ENCODE results near the gene HSPG2.
A peak's percentile ranks its signal among the peaks of the same experiment; 100 is the strongest.
"Not testable (repeated sequence)": the region's sequence is repeated elsewhere in the genome, so short reads cannot be mapped to it uniquely, and the experiment has no call there.

HSPG2 gene

GRCh38 chr1:21967216-21967615, 30.1 kb upstream of the HSPG2 start:
- not testable (repeated sequence) for DNase-seq (ENCODE audit: low spot score); H3K36me3 Mint-ChIP-seq (ENCODE audit: low read depth); H3K4me1 Mint-ChIP-seq (ENCODE audit: low read depth); H3K9me3 Mint-ChIP-seq; H3K27me3 Mint-ChIP-seq (ENCODE audit: low read depth); H3K4me3 Mint-ChIP-seq; H3K27ac Mint-ChIP-seq

- H3K4me3 Mint-ChIP-seq: no peak overlapping the region
- no peaks in the 10 kb centered on the region for H3K27me3 Mint-ChIP-seq (ENCODE audit: low read depth)
- H3K9me3 Mint-ChIP-seq: no peaks in the 10 kb centered on the region
- no peak overlapping the region for H3K27ac Mint-ChIP-seq
- no peak for DNase-seq (ENCODE audit: low spot score)
- peaks cover 3% of the 10 kb centered on the region for H3K4me1 Mint-ChIP-seq (ENCODE audit: low read depth)
- H3K36me3 Mint-ChIP-seq (ENCODE audit: low read depth): no peaks in the 10 kb centered on the region
Measured at GRCh38 chr1:21966247-21967000, 29.3 kb upstream of the HSPG2 start.

GRCh38 chr1:21963477-21964217, 26.5 kb upstream of the HSPG2 start:
- no peaks in the 10 kb centered on the region for H3K9me3 Mint-ChIP-seq
- peak; percentile 61 for DNase-seq (ENCODE audit: low spot score)
- peak overlapping the region; percentile 38 for H3K27ac Mint-ChIP-seq
- H3K4me1 Mint-ChIP-seq (ENCODE audit: low read depth): peaks cover 3% of the 10 kb centered on the region
- H3K27me3 Mint-ChIP-seq (ENCODE audit: low read depth): no peaks in the 10 kb centered on the region
- H3K36me3 Mint-ChIP-seq (ENCODE audit: low read depth): no peaks in the 10 kb centered on the region
- no peak overlapping the region for H3K4me3 Mint-ChIP-seq

DNA sequence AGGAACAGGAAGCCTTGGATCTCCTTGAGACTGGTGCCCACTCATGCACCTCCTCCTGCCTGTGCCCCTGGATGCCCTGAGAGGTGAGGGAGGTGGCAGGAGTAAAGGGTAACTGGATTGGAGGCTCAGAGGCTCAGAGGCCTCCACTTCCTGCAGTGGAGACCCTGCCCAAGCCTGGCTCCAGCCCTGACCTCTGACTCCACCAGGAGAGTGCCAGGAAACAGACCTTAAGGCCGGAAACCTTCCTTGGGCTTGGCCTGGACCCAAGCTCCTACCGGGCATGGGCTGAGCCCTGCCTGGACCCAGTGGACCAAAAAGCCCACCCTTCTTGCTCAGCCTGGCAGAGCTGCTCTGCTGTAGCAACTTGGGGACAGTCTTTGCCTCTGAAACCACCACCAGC, 24.7 kb upstream of the HSPG2 start:
- no peaks in the 10 kb centered on the region for H3K27me3 Mint-ChIP-seq (ENCODE audit: low read depth)
- DNase-seq (ENCODE audit: low spot score): no peak
- no peaks in the 10 kb centered on the region for H3K36me3 Mint-ChIP-seq (ENCODE audit: low read depth)
- no peak overlapping the region for H3K27ac Mint-ChIP-seq
- no peak overlapping the region for H3K4me3 Mint-ChIP-seq
- H3K4me1 Mint-ChIP-seq (ENCODE audit: low read depth): peaks cover 16% of the 10 kb centered on the region
- H3K9me3 Mint-ChIP-seq: no peaks in the 10 kb centered on the region

- H3K36me3 Mint-ChIP-seq (ENCODE audit: low read depth): no peaks in the 10 kb centered on the region
- H3K27me3 Mint-ChIP-seq (ENCODE audit: low read depth): no peaks in the 10 kb centered on the region
- H3K27ac Mint-ChIP-seq: no peak overlapping the region
- H3K4me3 Mint-ChIP-seq: no peak overlapping the region
- no peaks in the 10 kb centered on the region for H3K9me3 Mint-ChIP-seq
- DNase-seq (ENCODE audit: low spot score): no peak
- peaks cover 20% of the 10 kb centered on the region for H3K4me1 Mint-ChIP-seq (ENCODE audit: low read depth)
Measured at GRCh38 chr1:21961337-21961736, 24.2 kb upstream of the HSPG2 start.

DNA sequence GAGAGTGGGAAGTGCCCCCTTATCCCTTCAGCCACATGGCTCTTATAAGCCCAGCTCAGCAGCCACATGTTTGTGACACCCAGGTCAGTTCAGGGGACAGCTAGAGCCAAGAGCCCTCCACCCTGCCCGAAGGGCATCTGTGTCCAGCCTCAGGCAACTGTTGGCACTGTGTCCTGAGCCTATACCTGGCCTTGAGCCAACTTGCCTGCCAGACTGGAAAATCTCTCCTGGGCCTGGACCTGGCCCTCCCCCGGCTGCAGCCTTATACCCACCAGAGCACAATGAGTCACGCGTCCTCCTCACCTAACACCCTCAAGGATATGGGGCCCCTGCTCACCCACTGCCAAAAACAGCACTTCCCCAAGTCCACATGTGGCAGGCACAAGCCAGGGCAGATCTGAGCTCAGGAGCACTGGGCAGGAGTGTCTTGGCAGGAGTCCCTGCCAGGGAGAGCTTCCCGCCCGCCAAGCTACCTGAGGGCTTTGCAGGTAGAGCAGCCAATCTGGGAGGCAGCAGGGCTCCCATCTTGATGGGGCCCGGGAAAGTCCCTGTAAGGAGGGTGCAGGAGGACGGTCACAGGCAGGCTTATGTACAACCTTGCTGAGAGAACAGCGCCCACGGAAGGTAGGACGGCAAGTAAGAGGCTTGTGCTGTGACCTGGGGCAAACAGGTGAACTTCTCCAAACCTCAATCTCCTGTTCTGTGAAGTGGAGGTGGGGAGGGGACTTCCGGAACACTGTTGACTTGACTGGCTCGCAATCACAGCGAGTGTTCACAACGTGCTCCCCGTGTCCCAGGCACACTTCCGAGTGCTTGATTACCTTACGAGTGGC, 19.8 kb upstream of the HSPG2 start:
- Mint-ChIP-seq H3K36me3 (ENCODE audit: low read depth) (no peaks in the 10 kb centered on the region), H3K9me3 (no peaks in the 10 kb centered on the region), H3K27me3 (ENCODE audit: low read depth) (no peaks in the 10 kb centered on the region), H3K4me3 (no peak overlapping the region), H3K27ac (no peak overlapping the region), H3K4me1 (ENCODE audit: low read depth) (peaks cover 20% of the 10 kb centered on the region)
- DNase-seq (ENCODE audit: low spot score): no peak

DNA sequence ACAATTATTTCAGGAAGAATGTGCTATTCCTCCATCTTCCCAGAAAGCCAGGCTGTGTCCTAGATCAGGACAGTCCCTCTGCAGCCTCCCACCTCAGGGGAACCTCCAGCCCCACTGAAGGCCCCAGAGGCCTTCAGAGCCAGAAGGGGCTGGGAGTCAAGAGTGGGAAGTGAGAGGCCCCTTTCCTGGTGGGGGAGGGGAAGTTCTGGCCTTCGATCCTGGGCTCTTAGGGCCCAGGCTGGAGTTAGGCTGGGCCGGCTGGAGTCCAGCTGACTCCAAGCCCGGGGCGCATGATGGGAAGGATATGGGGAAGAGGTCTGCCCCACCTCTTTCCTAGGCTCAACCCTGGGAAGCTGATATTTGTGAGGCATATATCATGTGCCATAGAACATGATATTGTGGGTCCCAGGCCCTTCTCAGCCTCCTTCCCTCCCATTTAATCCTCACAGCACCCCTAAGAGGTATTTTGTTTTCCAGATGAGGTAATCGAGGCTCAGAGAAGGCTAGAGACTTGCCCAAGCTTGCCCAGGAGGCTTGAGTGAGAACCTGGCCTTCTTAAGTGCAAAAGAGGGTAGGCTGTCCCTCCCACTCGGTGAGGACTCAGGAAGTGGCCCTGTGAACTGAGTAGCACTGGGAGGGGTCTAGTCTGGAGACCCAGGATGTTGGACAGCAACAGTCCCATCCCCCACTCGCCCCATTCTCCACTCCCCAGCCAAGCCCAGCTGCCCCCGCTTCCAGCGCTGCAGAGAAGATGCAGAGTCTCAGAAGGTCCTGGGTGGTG, 18.6 kb upstream of the HSPG2 start:
- no peak overlapping the region for H3K27ac Mint-ChIP-seq
- peaks cover 20% of the 10 kb centered on the region for H3K4me1 Mint-ChIP-seq (ENCODE audit: low read depth)
- no peak for DNase-seq (ENCODE audit: low spot score)
- no peak overlapping the region for H3K4me3 Mint-ChIP-seq
- no peaks in the 10 kb centered on the region for H3K36me3 Mint-ChIP-seq (ENCODE audit: low read depth)
- no peaks in the 10 kb centered on the region for H3K9me3 Mint-ChIP-seq
- no peaks in the 10 kb centered on the region for H3K27me3 Mint-ChIP-seq (ENCODE audit: low read depth)

GRCh38 chr1:21955058-21955457, 17.9 kb upstream of the HSPG2 start:
- H3K4me1 Mint-ChIP-seq (ENCODE audit: low read depth): peaks cover 20% of the 10 kb centered on the region
- no peaks in the 10 kb centered on the region for H3K27me3 Mint-ChIP-seq (ENCODE audit: low read depth)
- DNase-seq (ENCODE audit: low spot score): no peak
- H3K27ac Mint-ChIP-seq: no peak overlapping the region
- H3K4me3 Mint-ChIP-seq: no peak overlapping the region
- H3K9me3 Mint-ChIP-seq: no peaks in the 10 kb centered on the region
- no peaks in the 10 kb centered on the region for H3K36me3 Mint-ChIP-seq (ENCODE audit: low read depth)

DNA sequence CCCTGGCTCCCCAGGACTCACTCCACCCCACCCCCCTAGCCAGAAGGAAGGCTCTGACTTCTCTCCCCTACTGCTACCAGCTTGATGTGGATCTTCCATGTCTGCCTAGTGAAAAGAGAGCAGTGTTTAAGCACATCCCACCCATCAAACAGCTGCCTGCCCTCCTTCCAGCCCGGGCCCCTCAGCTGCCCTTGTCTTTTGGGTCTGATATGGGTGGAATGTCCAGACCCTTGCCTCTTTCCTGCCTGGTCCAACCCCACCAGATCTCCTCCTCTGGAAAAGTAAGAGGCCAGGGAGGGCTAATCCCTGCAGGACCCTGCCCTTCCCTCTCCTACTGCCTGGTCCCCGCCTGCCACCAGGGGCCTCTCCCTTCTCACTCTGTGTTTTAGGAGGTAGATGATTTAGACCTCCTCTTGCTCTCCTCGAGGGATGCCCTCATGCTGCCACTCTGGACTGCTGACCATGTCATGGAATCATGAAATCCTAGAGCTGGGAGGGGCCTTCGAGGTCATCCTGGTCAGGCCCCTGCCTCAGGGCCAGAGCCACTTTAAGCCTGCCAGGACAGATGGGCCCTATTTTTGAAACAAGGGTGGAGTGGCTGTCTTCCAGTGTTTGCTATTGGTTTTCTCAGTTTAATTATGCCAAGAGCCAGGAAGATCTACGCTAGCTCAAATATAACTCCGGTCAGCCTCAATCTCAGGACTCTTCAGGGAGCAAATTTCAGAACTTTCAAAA, 15.8 kb upstream of the HSPG2 start:
- Mint-ChIP-seq H3K4me3 (no peak overlapping the region), H3K27me3 (ENCODE audit: low read depth) (no peaks in the 10 kb centered on the region), H3K4me1 (ENCODE audit: low read depth) (peaks cover 14% of the 10 kb centered on the region), H3K27ac (no peak overlapping the region), H3K9me3 (no peaks in the 10 kb centered on the region), H3K36me3 (ENCODE audit: low read depth) (no peaks in the 10 kb centered on the region)
- no peak for DNase-seq (ENCODE audit: low spot score)

GRCh38 chr1:21951226-21951870, 14.2 kb upstream of the HSPG2 start:
- H3K4me3 Mint-ChIP-seq: no peak overlapping the region
- no peak for DNase-seq (ENCODE audit: low spot score)
- H3K9me3 Mint-ChIP-seq: no peaks in the 10 kb centered on the region
- no peaks in the 10 kb centered on the region for H3K36me3 Mint-ChIP-seq (ENCODE audit: low read depth)
- H3K27me3 Mint-ChIP-seq (ENCODE audit: low read depth): no peaks in the 10 kb centered on the region
- H3K27ac Mint-ChIP-seq: no peak overlapping the region
- H3K4me1 Mint-ChIP-seq (ENCODE audit: low read depth): peaks cover 3% of the 10 kb centered on the region

DNA sequence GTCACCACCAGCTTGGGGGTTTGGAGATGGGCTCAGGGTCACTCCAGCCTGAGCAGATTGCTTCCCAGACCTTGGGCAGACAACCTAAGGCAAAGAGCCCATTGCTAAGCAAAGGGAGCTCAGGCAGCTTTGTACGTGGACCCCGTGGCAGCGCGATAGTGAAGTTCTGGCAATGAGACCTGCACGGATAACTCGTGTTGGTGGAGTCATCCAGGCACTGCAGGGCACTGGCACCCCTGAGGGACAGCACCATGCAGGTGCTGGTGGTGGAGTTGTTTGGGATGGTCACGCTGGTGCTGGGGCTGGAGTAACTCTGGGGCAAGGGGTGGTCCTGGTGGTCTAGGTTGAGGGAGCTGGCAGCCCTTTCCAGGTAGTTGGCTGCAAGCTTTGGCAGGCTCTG, 13.6 kb upstream of the HSPG2 start:
- no peaks in the 10 kb centered on the region for H3K27me3 Mint-ChIP-seq (ENCODE audit: low read depth)
- no peak overlapping the region for H3K4me3 Mint-ChIP-seq
- no peak for DNase-seq (ENCODE audit: low spot score)
- peaks cover 2% of the 10 kb centered on the region for H3K4me1 Mint-ChIP-seq (ENCODE audit: low read depth)
- no peaks in the 10 kb centered on the region for H3K36me3 Mint-ChIP-seq (ENCODE audit: low read depth)
- H3K27ac Mint-ChIP-seq: no peak overlapping the region
- no peaks in the 10 kb centered on the region for H3K9me3 Mint-ChIP-seq

DNA sequence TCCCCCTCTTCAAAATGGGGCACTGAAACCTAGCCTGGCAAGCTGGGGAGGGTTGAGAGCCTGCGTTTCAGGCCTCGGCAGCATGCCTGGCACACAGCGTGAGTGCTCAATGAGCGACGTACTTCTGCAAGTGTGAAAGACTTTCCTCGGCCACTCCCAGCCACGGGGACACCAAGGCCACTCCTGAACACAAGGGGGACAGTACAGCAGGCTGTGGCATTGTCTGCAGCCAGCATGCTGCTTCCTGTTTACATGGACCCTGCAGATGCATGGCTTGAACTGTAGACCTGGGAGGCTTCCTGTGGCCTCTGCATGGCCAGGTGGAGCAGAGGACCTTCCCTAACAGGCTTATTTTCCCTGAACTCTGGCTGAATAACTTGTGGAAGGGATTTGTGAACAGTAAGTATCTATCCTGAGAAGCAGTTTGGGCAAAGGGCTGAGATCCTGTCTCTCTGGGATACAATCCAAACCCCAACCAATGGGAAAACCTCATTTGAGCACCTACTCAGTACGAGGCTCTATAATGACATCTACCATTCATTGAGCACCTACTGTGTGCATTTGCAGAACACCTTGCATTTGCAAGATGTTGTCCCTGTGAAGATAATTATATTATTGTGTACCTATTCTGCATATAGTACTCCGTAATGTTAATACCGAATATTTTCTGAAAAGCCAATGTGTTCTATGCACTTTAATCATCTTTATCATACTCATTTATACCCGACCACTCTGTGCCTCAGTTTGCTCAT, 9.9 kb upstream of the HSPG2 start:
- H3K27me3 Mint-ChIP-seq (ENCODE audit: low read depth): no peaks in the 10 kb centered on the region
- H3K27ac Mint-ChIP-seq: no peak overlapping the region
- DNase-seq (ENCODE audit: low spot score): no peak
- no peaks in the 10 kb centered on the region for H3K4me1 Mint-ChIP-seq (ENCODE audit: low read depth)
- no peaks in the 10 kb centered on the region for H3K36me3 Mint-ChIP-seq (ENCODE audit: low read depth)
- no peaks in the 10 kb centered on the region for H3K9me3 Mint-ChIP-seq
- no peak overlapping the region for H3K4me3 Mint-ChIP-seq
